ENCODE measurements around the gene OSBPL2.

Gene OSBPL2

GRCh38 chr20:62236766-62237513, 1.4 kb upstream of the OSBPL2 start:
- peak in 2 of 3 experiments; percentile 76 to 92 for DNase-seq

DNA sequence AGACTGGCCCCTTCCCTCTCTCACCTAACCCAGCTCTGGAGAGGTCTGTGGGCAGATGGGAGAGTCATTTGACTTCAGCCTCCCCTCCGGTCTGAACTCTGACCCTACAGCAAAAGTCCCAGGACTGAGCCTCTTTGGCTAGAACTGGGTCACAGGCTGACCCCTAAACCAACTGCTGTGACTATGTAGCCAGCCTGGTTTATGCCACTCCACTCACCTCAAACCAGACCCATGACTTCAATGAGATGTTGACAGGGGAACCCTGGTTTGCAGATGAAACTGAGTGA, 864 bp upstream of the OSBPL2 start:
- DNase-seq: no peak

GRCh38 chr20:62238569-62239277, 402 bp downstream of the OSBPL2 start:
- peak; percentile 43 to 72 (median 62) for DNase-seq

DNA sequence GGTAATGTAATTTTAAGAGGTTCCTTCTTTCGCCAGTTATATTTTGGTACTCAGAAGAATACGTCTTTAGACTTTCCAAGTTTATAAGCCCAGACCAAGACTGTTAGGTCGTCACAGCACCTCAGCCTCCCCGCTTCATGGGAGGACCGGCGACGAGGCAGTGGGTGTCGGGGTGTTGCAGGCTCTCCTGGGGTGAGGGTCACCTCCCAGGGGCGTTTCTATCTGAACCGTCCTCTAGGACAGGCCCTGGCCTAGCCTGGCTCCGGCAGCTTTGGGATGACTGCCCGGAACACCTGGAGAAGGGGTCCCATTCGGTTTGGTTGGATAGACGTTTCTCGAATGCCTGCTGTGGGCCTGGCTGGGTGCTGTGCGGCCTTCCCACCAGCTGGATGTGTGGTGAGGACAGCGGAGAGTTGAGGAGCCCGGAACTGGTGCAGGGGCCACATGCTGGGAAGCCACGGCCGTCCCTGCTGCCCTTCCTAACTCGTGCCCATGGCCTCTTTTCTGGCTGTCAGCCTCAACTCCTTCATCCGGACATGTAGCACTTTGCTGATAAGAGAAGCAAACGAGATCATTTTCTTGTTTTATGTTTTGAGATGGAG, 1.1 kb downstream of the OSBPL2 start:
- DNase-seq: no peak

DNA sequence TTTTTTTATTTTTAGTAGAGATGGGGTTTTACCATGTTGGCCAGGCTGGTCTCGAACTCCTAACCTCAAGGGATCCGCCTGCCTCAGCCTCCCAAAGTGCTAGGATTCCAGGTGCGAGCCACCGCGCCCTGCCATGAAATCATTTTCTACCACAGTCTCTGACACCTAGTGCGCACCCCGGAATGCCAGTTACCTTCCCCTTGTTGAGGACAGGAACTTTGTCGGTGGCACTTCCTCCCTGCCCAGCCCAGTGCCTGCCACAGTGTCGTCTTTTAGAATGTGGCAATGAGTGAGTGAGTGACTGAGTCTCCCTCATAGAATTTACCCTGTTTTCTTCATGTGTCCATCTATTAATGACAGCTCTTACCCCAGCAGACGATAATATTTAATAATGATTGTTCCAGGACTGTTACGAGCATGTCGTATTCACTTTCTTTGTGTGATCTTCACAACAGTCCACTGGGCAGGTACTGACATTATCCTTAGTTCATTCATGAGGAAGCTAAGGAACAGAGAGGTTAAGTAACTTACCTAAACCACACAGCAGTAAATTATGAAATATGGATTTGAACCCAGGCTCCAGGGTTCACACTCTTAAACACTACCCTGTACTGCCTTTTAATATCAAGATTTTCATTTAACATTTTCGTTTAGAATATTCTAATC, 1.8 kb downstream of the OSBPL2 start:
- no peak for DNase-seq

- peak in 1 of 3 experiments; percentile 28 for DNase-seq
Measured at GRCh38 chr20:62241506-62241905, 3.2 kb downstream of the OSBPL2 start.

- no peak for DNase-seq
Measured at GRCh38 chr20:62242176-62242575, 3.9 kb downstream of the OSBPL2 start.

- DNase-seq: peak in 1 of 3 experiments; percentile 57
Measured at GRCh38 chr20:62243106-62243505, 4.8 kb downstream of the OSBPL2 start.

DNA sequence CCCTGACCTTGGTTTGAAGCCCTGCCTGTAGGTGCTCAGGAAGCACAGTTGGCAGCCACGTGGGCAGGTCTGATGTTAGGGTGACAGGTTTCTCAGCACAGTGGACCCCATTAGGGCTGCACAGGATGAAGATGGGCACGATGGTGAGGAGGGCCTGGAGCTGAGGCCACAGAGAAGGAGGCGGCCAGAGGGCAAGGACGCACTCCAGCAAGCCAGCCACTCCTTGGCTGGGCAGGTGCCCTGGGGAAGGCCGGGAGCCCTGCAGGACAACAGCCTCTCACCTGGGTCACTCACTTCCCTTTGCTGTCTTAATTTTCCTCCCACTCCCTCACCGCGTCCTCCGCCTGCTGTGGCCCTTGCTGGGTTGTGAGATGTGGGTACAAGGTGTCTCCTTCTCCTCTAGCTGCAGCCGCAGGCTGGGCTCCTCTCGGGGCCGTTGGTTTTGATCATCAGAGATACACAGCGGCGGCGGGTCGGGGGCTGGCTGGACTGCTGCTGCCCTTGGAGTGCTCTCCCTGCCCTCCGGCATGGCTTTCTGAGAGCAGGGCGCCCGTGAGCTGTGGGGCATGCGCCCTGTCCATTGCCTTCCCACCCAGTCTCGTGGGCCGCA, 5.7 kb downstream of the OSBPL2 start:
- no peak for DNase-seq

DNA sequence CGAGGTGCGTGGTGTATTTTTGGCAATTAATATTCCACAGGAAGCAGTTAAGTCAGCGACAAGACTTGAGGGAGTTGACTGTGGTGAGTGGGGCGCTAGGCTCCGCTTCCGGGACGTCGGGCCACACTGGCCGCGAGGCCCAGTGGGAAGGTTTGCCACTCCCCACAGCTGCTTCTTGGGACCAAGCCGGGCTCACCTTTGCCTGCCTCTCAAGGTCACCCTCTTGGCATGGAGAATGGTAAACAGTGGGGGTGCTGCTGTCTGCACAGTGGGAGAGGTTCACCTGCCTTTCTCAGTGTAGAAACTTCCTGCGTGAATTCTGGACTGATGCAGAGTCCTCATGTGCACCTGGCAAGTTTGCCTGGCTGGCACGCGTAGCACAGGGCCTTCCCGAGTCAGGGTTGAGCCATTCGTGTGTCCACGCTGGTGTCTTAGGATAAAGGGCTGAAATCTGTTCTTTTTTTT, 6.4 kb downstream of the OSBPL2 start:
- peak; percentile 29 to 72 (median 64) for DNase-seq

DNA sequence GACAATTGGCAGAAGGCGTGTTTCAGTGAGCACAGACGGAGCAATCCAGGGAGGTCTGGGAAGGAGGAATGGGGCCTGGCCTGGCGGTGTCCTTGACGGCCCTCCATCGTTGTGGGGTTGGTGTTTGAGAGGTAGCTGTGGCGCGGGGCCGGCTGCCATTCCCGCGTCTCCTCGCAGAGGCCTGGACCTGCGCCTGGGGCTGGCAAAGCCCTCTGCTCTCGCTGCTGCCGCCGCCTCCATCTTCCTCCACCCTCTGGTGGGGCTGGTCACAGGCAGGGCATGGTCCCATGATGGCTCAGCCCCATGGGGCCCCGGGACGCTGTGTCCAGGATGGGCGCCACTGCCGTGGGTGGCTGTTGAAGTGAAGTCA, 7.6 kb downstream of the OSBPL2 start:
- peak in 1 of 3 experiments; percentile 44 for DNase-seq

GRCh38 chr20:62246431-62246830, 8.1 kb downstream of the OSBPL2 start:
- DNase-seq: no peak

GRCh38 chr20:62246872-62247652, 8.7 kb downstream of the OSBPL2 start:
- peak in 1 of 3 experiments; percentile 84 for DNase-seq

DNA sequence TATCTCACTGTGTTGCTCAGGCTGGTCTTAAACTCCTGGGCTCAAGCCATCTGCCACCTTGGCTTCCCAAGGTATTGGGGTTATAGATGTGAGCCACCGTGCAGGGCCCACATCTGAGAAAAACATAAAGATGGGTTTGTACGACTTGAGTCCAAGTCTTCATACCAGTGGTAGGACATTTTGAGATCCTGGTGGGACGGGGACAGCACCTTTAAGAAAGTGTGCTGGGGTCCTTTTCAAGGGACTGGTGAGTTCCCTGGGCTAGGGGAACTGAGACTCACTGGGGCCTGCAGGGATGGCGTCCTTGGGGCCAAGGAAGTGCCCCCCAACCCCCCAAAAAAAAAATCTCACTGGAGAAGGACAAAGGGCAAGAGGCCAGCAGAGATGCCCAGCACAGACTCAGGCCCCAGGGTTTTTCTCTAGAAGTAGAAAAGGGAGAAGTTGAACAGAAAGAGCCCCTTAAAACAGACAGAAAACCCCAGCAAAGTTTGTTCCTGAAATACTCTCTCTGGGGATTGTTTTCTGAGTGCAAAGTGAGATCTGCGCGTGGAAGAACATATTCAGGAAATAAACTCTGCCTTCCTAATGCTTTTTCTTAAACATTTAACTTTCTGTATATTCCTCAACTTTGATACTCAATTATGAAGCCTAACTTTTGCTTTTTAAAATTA, 10.7 kb downstream of the OSBPL2 start:
- no peak for DNase-seq

DNA sequence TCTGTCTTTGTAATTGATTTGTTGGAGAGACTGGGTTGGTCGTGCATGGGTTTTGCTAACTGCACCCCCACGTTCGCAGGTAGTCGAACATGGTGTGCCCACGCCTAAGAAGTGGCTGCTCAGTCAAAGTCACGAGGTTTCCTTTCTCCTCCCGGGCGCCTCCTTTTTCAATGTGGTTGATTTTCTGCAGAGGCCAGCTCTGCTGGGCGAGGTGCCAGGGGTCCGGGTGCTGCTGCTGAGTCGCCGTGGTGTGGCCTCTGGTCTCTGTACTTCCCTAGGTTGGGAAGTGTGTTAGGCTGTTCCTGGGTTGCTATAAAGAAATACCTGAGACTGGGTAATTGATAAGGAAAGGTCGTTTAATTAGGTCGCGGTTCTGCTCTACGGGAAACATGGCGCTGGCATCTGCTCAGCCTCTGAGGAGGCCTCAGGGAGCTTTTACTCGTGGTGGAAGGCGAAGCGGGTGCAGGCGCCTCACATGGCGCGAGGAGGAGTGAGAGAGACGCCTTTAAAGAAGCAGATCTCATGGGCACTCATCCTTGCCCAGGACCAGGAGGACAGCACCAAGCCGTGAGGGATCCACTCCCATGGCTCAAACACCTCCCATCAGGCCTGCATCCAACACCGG, 14.1 kb downstream of the OSBPL2 start:
- no peak for DNase-seq

DNA sequence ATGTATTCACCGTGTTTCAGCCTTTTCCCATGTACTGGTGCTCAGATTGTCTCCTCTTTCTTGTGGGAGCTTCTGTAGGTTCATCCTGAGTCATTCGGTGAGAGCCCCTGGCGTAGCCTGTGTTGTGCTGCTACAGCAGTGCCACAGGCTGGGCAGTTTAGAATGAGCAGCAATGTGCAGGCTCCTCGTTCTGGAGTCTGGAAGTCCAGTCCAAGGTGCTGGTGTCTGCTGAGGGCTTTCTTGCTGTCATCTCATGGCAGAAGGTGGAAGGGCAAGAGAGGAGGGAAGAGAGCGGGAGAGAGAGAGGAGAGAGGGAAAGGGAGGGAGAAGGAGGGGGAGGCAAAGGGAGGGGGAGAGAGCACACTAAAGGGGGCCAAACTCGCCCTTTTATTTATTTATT, 15.1 kb downstream of the OSBPL2 start:
- DNase-seq: no peak

- peak in 1 of 3 experiments; percentile 78 for DNase-seq
Measured at GRCh38 chr20:62254021-62254724, 15.9 kb downstream of the OSBPL2 start.

GRCh38 chr20:62255976-62256375, 17.7 kb downstream of the OSBPL2 start:
- no peak for DNase-seq

GRCh38 chr20:62258499-62259293, 20.4 kb downstream of the OSBPL2 start:
- no peak for DNase-seq

- no peak for DNase-seq
Measured at GRCh38 chr20:62259294-62259565, 20.9 kb downstream of the OSBPL2 start.

Data from NCI-H1417 (cell line).